ENCODE measurements around the gene FZR1. TPM values are rescaled to one million over a fixed set of nuclear protein-coding genes. Genes with fewer than 3 reads are reported as not detected.
"Not testable (repeated sequence)": the region's sequence is repeated elsewhere in the genome, so short reads cannot be mapped to it uniquely, and the experiment has no call there.

FZR1 gene
- total and polyA plus RNA-seq, 8 donors: 15.1 to 34.2 (median 20.4) TPM

DNA sequence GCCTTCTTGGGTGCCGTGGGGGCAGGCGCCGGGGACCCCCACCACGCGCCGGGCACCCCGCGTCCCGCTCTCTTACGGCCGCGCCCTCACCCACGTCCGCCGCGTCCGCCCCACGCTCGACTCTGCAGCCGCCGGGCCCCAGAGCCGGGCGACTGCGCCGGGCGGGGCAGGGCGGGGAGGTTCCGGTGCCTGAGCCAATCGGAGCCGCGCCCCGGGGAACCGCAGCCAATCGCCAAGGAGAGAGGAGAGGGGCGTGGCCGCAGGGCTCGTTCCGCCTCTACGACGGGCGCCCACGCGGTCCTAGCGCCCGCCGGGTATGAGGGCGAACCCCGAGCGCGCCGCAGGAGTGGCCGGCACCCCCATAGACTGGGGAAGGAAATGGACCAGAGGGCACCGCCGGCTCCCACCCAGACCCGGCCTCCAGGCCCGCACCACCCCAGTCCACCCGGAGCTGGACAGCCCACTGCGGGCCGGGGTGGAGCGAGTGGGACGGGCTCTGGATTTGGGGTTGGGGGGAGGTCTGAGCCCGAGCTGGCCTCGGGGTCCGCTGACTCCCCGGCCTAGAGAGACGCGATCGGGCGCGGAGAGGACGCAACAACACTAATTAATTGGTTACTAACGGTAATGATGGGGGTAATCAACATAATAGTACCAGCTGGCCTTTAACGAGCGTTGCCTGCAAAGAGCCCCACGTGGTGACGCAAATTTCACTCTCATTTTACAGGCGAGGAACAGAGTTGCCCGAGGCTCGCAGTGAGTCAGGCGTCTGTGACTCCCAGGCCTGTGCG, 51.5 kb downstream of the FZR1 start, which contains the start of gene MFSD12:
MFSD12 (minus strand) TSS at position 126 of the 788 bp plus-strand sequence. CDS start 183 bp downstream, outside the sequence.
- peak; percentile 91 to 99 (median 96) for DNase-seq
- intact Hi-C loops (cut with DNase I): no loop called here
- Histone ChIP-seq H3K9me3 (no peaks in the 10 kb centered on the region), H3K4me3 (peak within 1 kb of the TSS; percentile 76 to 95 (median 88)), H3K4me1 (peaks cover 0 to 11% (median 8%) of the 10 kb centered on the region in 3 donors), H3K27ac (peak within 1 kb of the TSS in 3 of 4 donors; percentile 28 to 70 (median 65)), H3K36me3 (no peaks in the 10 kb centered on the region), H3K27me3 (no peaks in the 10 kb centered on the region)
- ATAC-seq: peak; percentile 96 to 99 (median 98)
- TF ChIP-seq, protein P1, sequence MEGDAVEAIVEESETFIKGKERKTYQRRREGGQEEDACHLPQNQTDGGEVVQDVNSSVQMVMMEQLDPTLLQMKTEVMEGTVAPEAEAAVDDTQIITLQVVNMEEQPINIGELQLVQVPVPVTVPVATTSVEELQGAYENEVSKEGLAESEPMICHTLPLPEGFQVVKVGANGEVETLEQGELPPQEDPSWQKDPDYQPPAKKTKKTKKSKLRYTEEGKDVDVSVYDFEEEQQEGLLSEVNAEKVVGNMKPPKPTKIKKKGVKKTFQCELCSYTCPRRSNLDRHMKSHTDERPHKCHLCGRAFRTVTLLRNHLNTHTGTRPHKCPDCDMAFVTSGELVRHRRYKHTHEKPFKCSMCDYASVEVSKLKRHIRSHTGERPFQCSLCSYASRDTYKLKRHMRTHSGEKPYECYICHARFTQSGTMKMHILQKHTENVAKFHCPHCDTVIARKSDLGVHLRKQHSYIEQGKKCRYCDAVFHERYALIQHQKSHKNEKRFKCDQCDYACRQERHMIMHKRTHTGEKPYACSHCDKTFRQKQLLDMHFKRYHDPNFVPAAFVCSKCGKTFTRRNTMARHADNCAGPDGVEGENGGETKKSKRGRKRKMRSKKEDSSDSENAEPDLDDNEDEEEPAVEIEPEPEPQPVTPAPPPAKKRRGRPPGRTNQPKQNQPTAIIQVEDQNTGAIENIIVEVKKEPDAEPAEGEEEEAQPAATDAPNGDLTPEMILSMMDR (IDR thresholded peaks at IDR 0.05): no peak
- FAIRE-seq: no peak
- WGBS, 2 donors: 1% methylated on average over 55 to 81 of the region's 81 CpGs

DNA sequence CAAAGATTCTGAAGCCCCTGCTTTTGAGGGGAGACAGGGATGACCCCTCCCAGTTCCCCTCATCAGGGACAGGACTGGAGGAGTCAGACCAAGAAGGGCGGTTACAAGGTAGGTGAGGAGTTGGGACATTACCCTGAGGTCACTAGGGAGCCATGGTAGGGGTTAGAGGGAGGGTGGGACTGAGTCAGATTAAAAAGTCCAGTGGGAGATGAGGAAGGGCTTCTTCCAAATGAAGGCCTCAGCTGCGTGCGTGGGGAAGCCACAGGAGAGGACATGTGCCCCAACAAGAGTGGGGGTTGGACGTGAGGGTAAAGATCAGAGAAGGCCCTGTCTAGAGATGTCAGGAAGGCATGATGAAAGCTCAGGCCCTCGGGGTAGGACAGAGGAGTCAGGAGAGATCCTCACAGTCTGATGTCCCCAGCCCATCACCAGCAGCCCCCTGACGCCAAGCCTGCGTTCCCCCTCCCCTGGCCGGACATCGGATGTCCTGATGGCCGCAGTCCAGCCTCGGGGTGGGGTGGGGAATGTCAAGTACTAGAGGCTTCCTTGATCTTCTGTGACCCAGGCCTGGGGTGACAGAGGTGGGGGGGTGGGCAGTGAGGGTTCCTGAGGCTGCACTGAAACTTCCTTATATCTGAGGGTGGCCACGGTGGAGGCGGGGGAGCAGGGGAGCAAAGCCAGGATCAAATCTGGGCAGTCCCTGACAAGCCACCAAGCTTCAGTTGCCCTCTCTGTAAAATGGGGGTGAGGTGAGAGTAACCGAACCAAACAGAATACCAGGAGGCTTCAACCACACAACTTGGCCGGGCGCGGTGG, 57.8 kb downstream of the FZR1 start:
- H3K9me3 ChIP-seq: no peaks in the 10 kb centered on the region
- no peaks in the 10 kb centered on the region for H3K4me1 ChIP-seq
- DNase-seq: peak in 1 of 6 donors; percentile 63
- FAIRE-seq: no peak
- 73 to 80% methylated on average over 15 to 17 of the region's 17 CpGs for WGBS, 2 donors
- H3K27me3 ChIP-seq: no peaks in the 10 kb centered on the region
- ATAC-seq: no peak
- no peak overlapping the region for H3K4me3 ChIP-seq
- H3K27ac ChIP-seq: no peak overlapping the region
- intact Hi-C loops (cut with DNase I): no loop called here
- H3K36me3 ChIP-seq: no peaks in the 10 kb centered on the region
- TF ChIP-seq, protein P1 (IDR thresholded peaks at IDR 0.05): no peak

DNA sequence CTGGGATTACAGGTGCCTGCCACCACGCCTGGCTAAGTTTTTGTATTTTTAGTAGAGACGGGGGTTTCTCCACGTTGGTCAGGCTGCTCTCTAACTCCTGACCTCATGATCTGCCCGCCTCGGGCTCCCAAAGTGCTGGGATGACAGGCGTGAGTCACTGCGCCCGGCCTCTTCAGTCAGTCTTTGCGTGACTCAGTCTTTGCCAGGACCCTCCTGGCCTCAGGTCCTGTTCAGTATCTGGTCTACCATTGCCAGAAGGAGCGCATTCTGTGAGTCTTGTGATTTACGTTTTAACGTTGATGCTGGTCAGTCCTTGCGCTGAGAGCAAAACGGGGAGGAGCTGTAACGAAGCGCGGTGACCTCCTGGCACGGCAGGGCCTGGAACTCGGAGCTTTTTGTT, 59.0 kb downstream of the FZR1 start:
- H3K36me3 ChIP-seq: no peaks in the 10 kb centered on the region
- H3K4me3 ChIP-seq: no peak overlapping the region
- ATAC-seq (no peak), DNase-seq (no peak), FAIRE-seq (no peak)
- WGBS, 2 donors: 81 to 85% methylated on average over 19 of the region's 19 CpGs
- TF ChIP-seq, protein P1 (IDR thresholded peaks at IDR 0.05): no peak
- no peaks in the 10 kb centered on the region for H3K4me1 ChIP-seq
- H3K9me3 ChIP-seq: no peaks in the 10 kb centered on the region
- H3K27ac ChIP-seq: no peak overlapping the region
- H3K27me3 ChIP-seq: no peaks in the 10 kb centered on the region
- intact Hi-C loops (cut with DNase I): no loop called here

DNA sequence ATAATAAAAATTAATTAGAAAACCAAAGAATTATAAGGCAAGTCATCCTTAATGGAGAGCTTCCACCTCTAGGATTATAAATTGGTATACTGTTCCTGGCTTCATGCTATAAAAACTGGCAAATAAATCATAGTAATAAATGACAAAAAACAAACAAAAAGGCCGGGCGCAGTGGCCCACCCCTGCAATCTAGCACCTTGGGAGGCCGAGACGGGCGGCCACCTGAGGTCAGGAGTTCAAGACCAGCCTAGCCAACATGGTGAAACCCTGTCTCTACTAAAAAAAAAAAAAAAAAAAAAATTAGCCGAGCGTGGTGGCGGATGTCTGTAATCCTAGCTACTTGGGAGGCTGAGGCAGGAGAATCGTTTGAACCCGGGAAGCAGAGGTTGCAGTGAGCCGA, 63.9 kb downstream of the FZR1 start:
- H3K27ac ChIP-seq; H3K36me3 ChIP-seq; H3K27me3 ChIP-seq; H3K4me1 ChIP-seq; FAIRE-seq; H3K4me3 ChIP-seq; intact Hi-C loops (cut with DNase I); DNase-seq; ATAC-seq; H3K9me3 ChIP-seq: not testable (repeated sequence)
- WGBS, 2 donors: 63 to 74% methylated on average over 8 to 11 of the region's 11 CpGs

DNA sequence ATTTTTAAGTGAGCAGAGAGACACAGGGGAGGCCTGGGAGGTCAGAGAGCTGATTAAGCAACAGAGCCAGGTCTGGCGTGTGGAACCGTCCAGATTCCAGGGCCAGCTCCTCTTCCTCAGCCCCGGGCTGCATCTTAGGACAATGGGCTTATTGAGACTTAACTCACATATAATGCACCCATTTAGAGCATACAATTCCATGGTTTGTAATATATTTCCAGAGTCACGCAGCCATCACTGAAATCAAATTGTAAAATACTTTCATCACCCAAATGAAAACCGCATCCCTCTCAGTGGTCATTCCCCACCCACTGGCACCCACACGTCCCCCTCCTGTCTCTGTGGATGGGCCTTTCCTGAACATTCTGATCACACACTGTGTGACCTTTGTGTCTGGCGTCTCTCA, 64.5 kb downstream of the FZR1 start:
- TF ChIP-seq, protein P1 (IDR thresholded peaks at IDR 0.05): no peak
- DNase-seq: peak in 1 of 6 donors; percentile 11
- intact Hi-C loops (cut with DNase I): no loop called here
- Histone ChIP-seq H3K4me1 (no peaks in the 10 kb centered on the region), H3K9me3 (no peaks in the 10 kb centered on the region), H3K36me3 (no peaks in the 10 kb centered on the region), H3K4me3 (no peak overlapping the region), H3K27ac (no peak overlapping the region), H3K27me3 (no peaks in the 10 kb centered on the region)
- ATAC-seq: no peak
- 55 to 58% methylated on average over 7 of the region's 7 CpGs for WGBS, 2 donors
- no peak for FAIRE-seq

Data from pancreas (tissue), 10 donors.